HepG2 (cell line): ENCODE data around the gene VAC14. TPM values are rescaled to one million over a fixed set of nuclear protein-coding genes. Genes with fewer than 3 reads are reported as not detected.

Experiments used
- EED ChIP-seq: sonication (generic); formaldehyde crosslinking; IDR thresholded peaks from 2 replicates; pipeline ENCODE4 v1.5.0; 2020; ENCODE audit warnings: mild to moderate bottlenecking, missing genetic modification reagents
- HMGXB4 ChIP-seq, 2 experiments: sonication (generic) in 1 of 2; formaldehyde crosslinking in 1 of 2; IDR thresholded peaks; 2 replicates each; pipeline versions ENCODE4 v1.4.0 to v1.6.1; 2018 to 2020; ENCODE audit warnings: missing genetic modification reagents in 2 of 2, borderline replicate concordance in 1 of 2, low read depth in 1 of 2, mild to moderate bottlenecking in 1 of 2, missing biosample characterization in 1 of 2
- NRL ChIP-seq: sonication (generic); formaldehyde crosslinking; IDR thresholded peaks from 2 replicates; pipeline ENCODE4 v1.5.0; 2020; ENCODE audit warnings: missing genetic modification reagents, mild to moderate bottlenecking, moderate library complexity, borderline replicate concordance
- RORA ChIP-seq: sonication (generic); formaldehyde crosslinking; IDR thresholded peaks from 2 replicates; pipeline ENCODE4 v1.5.0; 2020; ENCODE audit warnings: mild to moderate bottlenecking, missing genetic modification reagents, moderate library complexity
- SP2 ChIP-seq: sonication (generic); formaldehyde crosslinking; IDR thresholded peaks from 2 replicates; pipeline ENCODE4 v1.5.1; 2020; ENCODE audit warnings: mild to moderate bottlenecking, missing genetic modification reagents
- ZBTB33 ChIP-seq: sonication (generic); formaldehyde crosslinking; IDR thresholded peaks from 2 replicates; pipeline ENCODE4 v1.4.0; 2020; ENCODE audit warnings: missing genetic modification reagents
- ZBTB40 ChIP-seq, 2 experiments: fragments of 450-650 bp in 1 of 2; sonication (generic) in 1 of 2; formaldehyde crosslinking in 1 of 2; IDR thresholded peaks; 2 replicates each; pipeline versions ENCODE4 v1.6.1 to v1.8.0; 2016 to 2022; ENCODE audit warnings: antibody characterized with exemption in 1 of 2, mild to moderate bottlenecking in 1 of 2, missing genetic modification reagents in 1 of 2
- ZNF383 ChIP-seq: sonication (generic); formaldehyde crosslinking; IDR thresholded peaks from 2 replicates; pipeline ENCODE4 v1.4.0; 2020; ENCODE audit warnings: missing genetic modification reagents, mild to moderate bottlenecking, borderline replicate concordance
- polyA plus RNA-seq, 8 experiments: library from polyadenylated mRNA; depleted of rRNA in 3 of 8; stranded (reverse) in 7 of 8; unstranded in 1 of 8; fragments of >200 nt; fragmentation: Illumina TruSeq in 4 of 8; extraction: Trizol in 4 of 8; gene quantifications; 2 replicates each; pipeline versions ENCODE4 v1.2.1 to v1.2.3, GENCODE V29; 2011 to 2016; ENCODE audit warnings: low read depth in 4 of 8, missing spikeins in 1 of 8, mixed read lengths in 1 of 8; ENCODE audit not compliant: insufficient read depth in 1 of 8
- total RNA-seq, 5 experiments: library from RNA; depleted of rRNA; stranded (reverse); fragments of >200 nt; fragmentation: Illumina TruSeq; extraction: Trizol; gene quantifications; 2 replicates each; pipeline ENCODE4 v1.2.3, GENCODE V29; 2016; ENCODE audit warnings: low read depth in 1 of 5

Gene VAC14
- total and polyA plus RNA-seq, 2 of the 13 experiments (the other 11 are each of a cell fraction or from before 2014, with no cell fraction given), result 23.5 to 24.6 TPM

GRCh38 chr16:70638814-70639792 is 161.9 kb downstream of the VAC14 start (continued):
- TF ChIP-seq ZBTB40 (IDR thresholded peaks at IDR 0.05), result no peak
- TF ChIP-seq ZBTB40 (CRISPR knock-in tag; IDR thresholded peaks at IDR 0.05), result no peak
- TF ChIP-seq HMGXB4 (CRISPR knock-in tag; IDR thresholded peaks at IDR 0.05; ENCODE audit: borderline replicate concordance in 1 of 2, low read depth in 1 of 2), result no peak
- TF ChIP-seq ZBTB33, result no peak
- TF ChIP-seq RORA (CRISPR knock-in tag), result no peak
- TF ChIP-seq ZNF383 (CRISPR knock-in tag), result no peak
- no peak for TF ChIP-seq SP2 (CRISPR knock-in tag)
- no peak for TF ChIP-seq NRL
- no peak for TF ChIP-seq EED (CRISPR knock-in tag)
